HG02840 (cell line): ENCODE data around the gene RNF43.

Source experiments
- ATAC-seq: cut with Tn5 transposase; IDR thresholded peaks from one replicate; pipeline ENCODE4 v1.9.1; 2021; ENCODE audit warnings: mild to moderate bottlenecking, moderate library complexity, moderate number of reproducible peaks; ENCODE audit not compliant: unreplicated experiment, low FRiP score

RNF43 gene

DNA sequence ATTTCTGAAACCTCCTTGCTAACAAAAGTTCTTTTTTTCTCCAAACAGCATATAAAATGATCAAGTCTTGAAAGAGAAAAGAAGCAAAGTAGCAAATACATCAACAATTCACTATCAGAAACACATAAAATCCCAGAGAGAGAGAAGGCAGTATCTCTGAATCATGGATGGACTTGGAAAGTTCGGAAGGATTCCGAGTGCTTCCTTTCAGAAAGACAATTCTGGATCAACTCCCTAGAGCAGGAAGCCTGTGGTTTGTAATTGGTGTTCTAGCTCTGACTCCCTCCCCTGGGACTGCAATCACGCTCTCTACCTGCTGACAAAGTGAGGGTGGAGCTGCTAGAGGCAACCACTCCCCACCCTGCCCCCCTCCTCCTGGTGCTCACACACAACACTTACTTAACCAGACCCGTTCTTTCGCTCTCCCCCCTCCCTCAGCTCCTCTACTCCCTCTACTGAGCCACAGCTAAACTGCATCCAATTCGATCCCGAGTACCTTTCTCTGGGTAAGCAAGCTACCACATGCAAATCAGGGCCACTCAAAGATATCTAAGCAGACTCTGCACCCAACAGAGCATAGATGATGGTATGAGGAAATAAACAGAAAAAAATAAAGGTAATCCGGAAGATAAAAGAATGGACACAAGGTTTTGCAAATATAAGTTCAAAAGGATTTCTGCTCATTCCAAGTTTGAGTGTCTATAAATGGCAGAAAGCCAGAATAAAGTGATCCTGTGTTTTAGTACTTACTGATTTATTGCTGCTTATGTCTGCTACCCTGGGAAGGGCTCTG is at the start of gene RNF43:
RNF43 (minus strand) TSS at position 235 of the 793 bp plus-strand sequence. CDS start 1,957 bp downstream, outside the sequence.
- peak; percentile 83 for ATAC-seq

DNA sequence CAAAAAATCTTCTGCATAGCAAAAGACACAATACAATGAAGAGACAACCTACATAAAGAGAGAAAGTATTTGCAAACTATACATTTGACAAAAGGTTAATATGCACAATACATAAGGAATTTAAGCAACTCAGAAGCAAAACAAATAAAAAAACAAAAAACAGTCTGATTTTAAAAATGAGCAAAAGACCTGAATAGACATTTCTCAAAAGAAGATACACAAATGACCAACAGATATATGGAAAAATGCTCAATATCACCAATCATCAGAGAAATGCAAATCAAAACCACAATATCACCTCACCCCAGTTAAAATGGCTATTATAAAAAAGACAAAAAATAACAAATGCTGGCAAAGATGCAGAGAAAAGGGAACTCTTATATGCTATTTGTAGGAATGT is 38.2 kb upstream of the RNF43 start:
- no peak for ATAC-seq

DNA sequence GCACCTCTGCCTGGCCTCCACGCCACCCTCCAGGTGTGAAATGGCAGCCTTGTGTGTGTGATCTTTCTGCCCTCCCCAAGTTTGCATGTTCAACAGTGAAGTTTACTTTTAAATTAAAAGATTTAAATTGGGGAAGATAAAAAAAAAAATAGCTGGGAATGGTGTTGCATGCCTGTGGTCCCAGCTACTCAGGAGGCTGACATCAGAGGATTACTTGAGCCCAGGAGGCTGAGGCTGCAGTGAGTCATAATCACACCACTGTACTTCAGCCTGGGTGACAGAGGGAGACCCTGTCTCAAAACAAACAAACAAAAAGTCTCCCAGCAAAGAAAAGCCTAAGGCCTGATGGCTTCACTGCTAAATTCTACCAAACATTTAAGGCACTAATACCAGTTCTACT is 35.4 kb upstream of the RNF43 start:
- no peak for ATAC-seq

DNA sequence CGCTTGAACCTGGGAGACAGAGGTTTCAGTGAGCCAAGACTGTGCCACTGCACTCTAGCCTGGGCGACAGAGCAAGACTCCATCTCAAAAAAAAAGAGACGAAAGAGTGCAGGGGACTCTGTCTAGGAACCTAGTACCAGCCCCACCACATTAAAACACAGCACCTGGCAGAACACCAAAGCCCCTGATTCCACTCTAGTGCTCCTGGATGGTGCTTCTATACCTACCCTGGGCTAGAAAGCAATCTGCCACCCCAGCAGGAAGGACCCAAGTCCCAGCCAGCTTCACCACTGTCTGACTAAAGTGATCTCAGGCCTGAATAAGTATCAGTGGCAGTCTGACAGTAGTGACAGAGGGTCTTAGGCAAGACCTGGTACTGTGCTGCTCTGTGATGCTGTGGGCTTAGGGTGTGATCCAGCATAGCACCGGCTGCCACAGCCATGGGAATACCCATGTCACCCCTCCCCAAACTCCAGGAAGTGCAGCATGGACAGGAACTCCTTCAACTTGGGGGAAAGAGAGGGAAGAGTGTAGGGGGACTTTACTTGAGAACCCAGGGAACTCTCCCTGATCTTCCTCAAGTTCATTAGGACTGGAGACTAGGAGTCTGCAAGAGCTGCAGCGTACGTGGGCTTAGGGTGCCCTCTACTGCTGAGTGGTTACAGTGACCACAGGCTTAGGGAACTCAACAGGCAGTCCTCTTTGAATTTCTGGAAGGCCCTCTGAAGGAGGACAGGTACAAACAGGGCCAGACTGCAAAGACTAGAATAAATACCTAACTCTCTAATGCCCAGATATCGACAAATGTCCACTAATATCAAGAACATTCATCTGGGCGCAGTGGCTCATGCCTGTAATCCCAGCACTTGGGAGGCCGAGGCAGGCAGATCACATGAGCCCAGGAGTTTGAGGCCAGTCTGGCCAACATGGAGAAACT is 30.0 kb upstream of the RNF43 start:
- ATAC-seq = no peak

DNA sequence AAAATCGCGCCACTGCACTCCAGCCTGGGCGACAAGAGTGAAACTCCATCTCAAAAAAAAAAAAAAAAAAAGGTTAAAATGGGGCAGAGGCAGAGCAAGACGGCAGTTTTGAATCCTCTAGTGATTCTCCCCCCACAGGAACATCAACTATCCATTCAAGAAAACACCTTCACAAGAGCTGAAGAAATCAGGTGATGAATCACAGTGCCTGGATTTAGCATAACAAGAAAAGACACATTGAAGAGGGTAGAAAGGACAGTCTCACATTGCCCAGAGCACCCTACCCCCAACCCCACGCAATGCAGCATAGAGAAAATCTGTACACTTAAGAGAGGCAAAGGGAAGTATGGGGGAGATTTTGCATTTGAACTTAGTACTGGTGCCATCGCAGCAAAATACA is 28.8 kb upstream of the RNF43 start:
- ATAC-seq = no peak

DNA sequence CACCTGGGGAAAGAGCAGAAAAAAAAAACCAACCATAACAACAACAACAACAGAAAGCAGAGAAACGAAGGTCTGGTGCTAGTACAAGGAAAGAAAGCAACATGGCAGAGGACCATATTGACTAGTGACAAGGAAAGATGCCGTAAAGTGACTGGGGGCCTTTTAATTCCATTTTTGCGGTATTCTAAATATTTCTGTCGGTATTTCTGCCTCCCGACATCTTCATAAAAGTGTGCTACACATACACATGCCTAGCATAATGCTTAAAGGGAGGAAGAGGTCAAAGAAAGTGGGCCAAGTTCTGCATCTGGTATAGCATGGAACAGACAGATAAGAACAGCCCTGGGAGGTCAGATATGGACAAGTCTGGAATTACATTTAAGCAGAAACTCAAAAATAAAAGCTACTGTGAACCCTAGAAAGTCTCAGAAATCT is 19.5 kb upstream of the RNF43 start:
- ATAC-seq = no peak

DNA sequence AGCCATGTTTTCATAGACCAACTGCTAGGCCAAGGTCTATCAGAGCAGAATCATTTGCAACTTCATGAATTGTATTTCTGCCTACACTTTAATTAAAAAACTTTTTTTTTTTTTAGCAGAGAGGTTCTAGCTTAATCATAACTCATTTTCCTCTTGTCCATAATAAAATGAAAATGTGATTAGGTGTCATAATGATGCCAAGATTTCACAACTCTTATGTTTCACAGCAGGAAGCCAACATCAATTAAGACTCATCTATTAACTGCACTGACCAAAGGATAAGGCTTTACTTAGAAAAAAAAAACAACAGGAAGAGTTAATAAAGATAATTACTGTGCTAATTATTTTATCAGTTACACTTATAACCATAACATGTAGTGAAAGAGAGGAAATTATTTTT is 18.9 kb upstream of the RNF43 start:
- ATAC-seq = no peak

DNA sequence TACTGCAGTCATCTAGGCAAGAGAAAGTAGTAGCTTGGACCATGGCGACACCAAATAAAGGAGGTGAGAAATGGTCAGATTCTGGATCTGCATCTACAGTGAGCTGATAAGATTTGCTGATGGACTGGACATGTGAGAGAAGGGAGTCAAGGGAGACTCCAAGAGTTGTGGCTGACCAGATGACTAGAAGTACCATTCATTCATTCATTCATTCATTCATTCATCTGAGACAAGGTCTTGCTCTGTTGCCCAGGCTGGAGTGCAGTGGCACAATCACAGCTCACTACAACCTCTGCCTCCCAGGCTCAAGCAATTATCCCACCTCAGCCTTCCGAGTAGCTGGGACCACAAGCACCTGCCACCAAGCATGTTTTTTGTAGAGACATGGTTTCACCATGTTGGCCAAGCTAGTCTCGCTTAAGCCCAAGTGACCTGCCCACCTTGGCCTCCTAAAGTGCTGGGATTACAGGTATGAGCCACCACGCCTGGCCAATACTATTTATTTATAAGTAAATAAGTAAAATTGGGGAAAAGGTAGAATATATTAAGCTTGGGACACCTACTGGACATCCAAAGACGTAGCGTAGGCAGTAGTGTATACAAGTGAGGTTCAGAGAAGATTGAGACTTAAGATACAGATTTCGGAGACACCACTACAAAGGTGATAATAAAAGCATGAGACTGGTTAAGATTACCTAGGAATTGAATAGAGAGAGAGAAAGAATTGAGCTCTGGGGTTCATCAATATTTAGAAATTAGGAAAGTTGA is 15.7 kb upstream of the RNF43 start:
- ATAC-seq = no peak

DNA sequence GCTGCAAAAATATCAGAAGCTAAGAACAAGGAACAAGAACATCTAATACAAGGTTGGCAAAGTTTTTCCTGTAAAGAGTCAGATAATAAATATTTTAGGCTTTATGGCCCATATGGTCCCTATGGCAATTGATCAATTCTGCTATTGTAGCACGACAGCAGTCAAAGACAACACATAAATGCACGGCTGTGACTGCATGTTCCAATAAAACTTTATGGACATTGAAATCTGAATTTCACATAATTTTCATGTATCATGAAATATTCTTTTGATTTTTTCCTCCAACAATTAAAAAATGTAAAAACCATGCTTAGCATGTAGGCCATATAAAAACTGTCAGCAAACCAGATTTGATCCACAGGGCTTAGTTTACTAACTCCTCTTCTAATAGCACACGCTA is 10.5 kb upstream of the RNF43 start:
- no peak for ATAC-seq

DNA sequence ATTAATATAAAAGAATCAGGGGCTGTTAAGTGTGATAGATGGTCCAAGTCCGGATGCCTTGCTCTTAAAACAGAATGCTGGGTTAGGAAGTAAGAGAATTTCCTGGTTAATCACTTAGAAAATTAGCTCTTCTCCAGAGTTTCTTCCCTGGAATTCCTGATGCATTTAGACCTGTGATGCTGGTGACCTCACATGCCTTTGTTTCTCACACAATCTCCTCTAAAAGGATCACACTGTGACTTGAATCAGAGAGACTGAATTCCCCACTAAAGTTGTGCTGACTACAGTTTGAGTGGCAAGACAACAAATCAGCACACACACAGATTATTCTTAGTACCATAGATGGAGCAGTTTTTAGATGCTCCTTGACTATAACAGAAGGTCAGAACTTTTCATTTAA is 4.4 kb upstream of the RNF43 start:
- ATAC-seq = no peak

DNA sequence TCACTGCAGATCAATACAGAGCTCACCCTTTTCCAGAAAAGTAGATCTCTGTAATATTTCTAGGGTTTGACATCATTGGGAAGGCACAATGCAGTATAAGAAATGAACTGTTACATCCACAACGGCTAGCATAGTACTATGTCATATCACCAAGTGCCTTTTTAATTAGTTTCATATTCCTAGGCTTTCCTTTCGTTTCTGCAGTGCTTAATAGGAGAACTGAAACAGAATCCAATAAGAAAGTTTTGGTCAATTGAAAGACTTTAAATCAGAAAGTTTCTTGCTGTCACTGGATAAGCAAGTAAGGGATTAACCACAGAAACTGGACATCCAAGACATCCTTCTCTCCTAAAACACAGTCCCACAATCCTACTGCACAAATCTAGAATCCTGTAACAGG is 3.5 kb upstream of the RNF43 start:
- no peak for ATAC-seq

DNA sequence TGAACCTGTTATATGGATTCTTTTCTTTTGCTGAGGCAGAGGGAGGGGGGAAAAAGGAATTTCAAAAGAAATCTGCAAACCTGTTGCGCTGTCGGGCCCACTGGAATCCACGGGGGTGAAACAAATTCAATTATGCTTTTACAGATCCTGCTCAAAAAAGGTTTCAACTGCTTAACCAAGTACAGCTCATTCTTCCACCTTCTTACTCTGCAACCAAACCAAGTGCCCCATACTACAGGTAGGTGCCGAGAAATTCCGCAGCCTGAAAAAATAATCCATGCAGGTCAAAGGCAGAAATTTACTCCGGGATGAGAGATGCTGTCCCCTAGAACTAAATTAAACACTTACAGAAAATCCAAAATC is 416 bp downstream of the RNF43 start:
- no peak for ATAC-seq

DNA sequence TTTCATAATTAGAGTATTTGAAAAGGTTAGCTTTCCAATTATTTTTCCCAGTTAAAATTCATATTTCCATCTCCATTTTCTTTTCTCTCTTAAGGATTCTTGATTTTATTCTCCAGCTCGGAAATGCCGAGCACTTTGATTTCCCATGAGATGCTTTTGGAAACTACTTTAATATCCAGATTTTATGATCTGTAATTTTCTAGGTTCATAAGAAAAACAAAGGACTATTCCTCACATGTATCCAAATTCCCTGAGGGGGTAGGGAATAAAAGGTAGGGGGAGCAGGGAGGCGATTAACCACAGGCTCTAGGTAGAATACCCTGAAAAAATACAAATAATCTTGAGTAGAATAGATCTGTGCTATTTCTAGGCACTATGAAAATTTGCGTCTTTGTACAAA is 938 bp downstream of the RNF43 start:
- no peak for ATAC-seq

DNA sequence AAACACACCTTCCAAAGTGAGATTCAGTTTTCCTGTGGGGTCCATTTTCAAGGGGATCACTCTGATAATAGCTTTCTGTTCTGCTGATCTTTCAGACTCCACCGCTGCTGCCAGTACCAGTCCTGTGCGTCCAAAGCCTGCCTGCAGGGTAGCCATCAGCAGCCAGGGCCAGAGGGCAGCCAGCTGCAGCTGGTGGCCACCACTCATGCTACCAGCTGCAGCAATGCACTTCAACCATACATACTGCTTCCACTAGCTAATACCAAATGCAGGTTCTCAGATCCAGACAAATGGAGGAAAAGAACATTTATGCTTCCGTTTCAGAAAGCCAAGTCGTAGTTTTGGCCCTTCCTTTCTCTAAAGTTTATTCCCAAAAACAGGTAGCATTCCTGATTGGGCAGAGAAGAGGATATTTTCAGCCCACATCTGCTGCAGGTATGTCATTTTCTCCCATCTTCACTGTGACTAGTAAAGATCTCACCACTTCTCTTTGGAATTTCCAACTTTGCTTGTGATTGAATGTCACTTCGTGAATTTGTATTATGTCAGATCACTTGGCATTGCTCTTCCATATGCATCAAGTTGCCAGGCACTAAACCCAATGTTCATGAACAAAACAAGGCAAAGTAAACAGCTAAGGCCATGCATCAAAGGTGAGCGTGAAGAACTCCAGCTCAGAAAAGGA is 1.8 kb downstream of the RNF43 start:
- no peak for ATAC-seq

DNA sequence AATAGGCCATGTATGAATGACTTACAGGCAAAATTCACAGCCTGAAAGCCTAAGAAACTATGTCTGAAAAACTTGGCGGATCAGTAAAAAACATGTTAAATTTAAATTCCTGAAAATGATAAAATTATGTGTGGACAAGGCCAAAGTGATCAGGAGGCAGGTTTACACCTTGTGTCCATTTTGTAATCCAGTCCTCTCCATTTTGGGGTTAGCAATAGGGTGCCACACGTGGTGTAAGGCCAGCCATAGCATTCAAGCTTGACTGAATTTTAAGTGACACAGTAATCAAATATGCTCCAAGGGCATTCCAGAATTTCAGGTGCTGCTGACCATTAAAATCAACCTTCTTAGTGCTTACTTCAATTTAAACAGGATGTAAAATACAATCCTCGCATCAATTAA is 2.7 kb downstream of the RNF43 start:
- no peak for ATAC-seq

DNA sequence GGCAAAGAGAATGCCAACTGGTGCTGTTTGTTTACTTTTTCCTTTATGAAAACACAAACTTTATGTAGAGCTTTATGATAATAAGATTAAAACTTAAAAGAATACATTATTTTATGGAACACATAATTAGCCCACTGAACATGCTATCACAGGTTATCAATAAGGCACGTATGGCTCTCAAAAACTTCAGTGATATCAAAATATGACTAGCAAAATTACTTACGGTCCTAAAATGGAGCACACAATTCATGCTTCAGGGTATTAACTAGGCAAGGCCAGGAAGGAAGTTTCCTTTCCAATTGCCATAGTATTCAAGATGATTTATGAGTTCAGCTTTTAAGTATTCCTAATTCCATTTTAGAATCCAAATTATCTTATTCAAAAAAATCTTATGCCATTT is 3.6 kb downstream of the RNF43 start:
- no peak for ATAC-seq

DNA sequence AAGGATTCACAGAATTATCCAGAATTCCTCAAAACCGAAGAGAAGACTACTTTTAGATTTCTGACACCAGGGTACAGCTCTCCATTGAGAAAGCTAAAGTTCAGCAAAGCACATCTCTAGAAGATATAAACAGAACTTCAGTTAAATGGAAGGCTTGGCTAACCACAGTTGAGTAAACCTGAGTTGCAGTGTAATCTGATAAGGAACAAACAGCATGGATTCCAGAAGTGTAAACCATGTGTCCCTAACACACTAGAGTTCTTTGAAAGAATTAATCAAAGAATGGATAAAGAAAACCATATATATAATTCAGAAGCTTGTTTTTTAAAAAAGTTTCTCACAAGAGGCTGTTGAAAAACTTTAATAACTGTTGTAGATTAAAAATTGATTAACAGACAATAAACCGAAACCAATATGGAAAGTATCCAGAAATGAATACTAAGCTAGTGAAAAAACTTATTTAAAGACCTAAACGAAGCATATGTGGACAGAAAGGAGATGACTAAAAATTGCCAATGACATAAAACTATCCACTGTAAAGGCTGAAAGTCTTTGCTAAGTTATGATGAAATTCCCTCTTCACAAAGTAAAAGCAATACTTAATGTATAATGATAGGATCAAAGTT is 4.3 kb downstream of the RNF43 start:
- no peak for ATAC-seq

DNA sequence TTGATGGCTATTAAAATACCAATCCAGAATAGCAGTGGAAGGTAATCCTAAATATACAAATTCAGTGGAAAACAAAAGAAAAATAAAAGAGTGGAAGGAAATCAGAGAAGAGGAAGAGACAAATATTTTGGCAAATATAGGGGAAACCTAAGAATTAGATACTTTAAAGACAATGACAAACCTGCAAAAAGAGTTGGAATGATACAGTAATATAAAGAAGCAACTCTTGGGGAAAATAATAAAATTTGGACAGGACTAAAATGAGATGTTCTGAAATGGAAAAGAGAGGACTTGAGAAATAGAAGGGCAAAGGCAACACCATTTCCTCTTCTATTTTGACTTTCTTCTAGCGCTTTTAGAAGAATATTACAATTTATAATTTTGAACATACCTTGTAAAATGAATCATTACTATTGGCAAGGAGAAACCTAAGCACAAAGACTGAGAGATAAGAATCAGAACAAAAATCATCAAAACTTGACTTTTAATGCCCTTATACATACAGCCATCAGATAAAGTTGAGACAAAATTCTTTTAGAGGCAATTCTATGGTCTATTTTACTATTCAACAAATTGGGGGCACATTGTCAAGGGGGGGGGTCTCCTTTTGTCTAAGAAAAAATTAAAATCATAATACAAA is 5.2 kb downstream of the RNF43 start:
- no peak for ATAC-seq

DNA sequence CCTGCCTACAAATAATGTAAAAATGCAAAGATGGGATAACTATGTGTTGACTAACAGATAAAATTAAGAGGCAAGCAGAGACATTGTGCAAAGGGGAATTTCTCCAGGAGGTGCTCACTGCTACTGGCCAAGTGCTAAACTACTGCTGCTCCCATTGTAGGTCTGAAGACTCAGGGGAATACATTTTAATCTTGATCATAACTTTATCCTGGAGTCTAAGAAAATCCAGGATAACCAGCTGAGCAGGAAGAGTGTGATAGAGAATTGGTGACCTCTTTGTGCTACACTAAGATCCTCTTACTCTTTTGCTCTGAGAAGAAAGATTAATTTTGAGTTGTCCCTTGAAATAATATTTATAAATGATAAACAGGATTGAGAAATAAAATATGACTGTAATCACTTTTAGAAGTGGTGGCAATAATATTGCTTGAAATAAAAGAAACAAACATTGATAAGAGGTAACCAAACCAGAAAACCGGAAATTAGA is 5.9 kb downstream of the RNF43 start:
- no peak for ATAC-seq
